OCI-LY1 (cell line): ENCODE results near the gene HLCS.

Experiments
- H2AFZ ChIP-seq: fragments of 200-600 bp; sonication (generic), shearing (Covaris generic); 2 replicates; pipeline ENCODE4 v1.6.0; 2014; ENCODE audit warnings: antibody characterized with exemption, mild to moderate bottlenecking, low read length
- H3F3A ChIP-seq: fragments of 200-600 bp; sonication (generic), shearing (Covaris generic); 2 replicates; pipeline ENCODE4 v1.6.0; 2014; ENCODE audit warnings: mild to moderate bottlenecking, antibody characterized with exemption, low read length, moderate library complexity; ENCODE audit not compliant: insufficient read depth
- H3K27ac ChIP-seq: fragments of 200-600 bp; sonication (generic); 2 replicates; pipeline ENCODE4 v1.5.1; 2014; ENCODE audit warnings: low read length, mixed run types, mild to moderate bottlenecking, low read depth; ENCODE audit not compliant: poor library complexity, severe bottlenecking
- H3K27me3 ChIP-seq: fragments of 200-600 bp; sonication (generic); 2 replicates; pipeline ENCODE4 v1.6.0; 2014; ENCODE audit warnings: antibody characterized with exemption, mild to moderate bottlenecking, low read length, moderate library complexity; ENCODE audit not compliant: insufficient read depth
- H3K36me3 ChIP-seq: fragments of 200-600 bp; sonication (generic); 2 replicates; pipeline ENCODE4 v1.6.1; 2014; ENCODE audit warnings: mild to moderate bottlenecking, antibody characterized with exemption, low read length, moderate library complexity, mixed read lengths; ENCODE audit not compliant: insufficient read depth
- H3K4me1 ChIP-seq: fragments of 200-600 bp; sonication (generic); 2 replicates; pipeline ENCODE4 v1.5.1; 2014; ENCODE audit warnings: mild to moderate bottlenecking, low read length, moderate library complexity; ENCODE audit not compliant: insufficient read depth, severe bottlenecking
- H3K4me2 ChIP-seq: fragments of 200-600 bp; sonication (generic), shearing (Covaris generic); 2 replicates; pipeline ENCODE4 v1.6.1; 2014; ENCODE audit warnings: low read length
- H3K4me3 ChIP-seq: fragments of 200-600 bp; sonication (generic); 2 replicates; pipeline ENCODE4 v1.5.1; 2014; ENCODE audit warnings: low read length, low read depth, mild to moderate bottlenecking, mixed read lengths; ENCODE audit not compliant: poor library complexity, severe bottlenecking
- H3K79me2 ChIP-seq: fragments of 200-600 bp; shearing (Covaris generic); 2 replicates; pipeline ENCODE4 v1.6.1; 2016; ENCODE audit warnings: mixed run types, low read length, mixed read lengths; ENCODE audit not compliant: insufficient read depth
- H3K9ac ChIP-seq: fragments of 200-600 bp; sonication (generic), shearing (Covaris generic); 2 replicates; pipeline ENCODE4 v1.6.1; 2014; ENCODE audit warnings: mild to moderate bottlenecking, low read length, mixed read lengths
- H3K9me2 ChIP-seq: fragments of 200-600 bp; sonication (generic), shearing (Covaris generic); 2 replicates; pipeline ENCODE4 v1.6.1; 2014; ENCODE audit warnings: low read depth, mild to moderate bottlenecking, low read length, mixed read lengths
- H3K9me3 ChIP-seq: fragments of 200-600 bp; shearing (Covaris generic); 2 replicates; pipeline ENCODE4 v1.6.1; 2014; ENCODE audit warnings: low read length, mixed read lengths
- H4K20me1 ChIP-seq: fragments of 200-600 bp; sonication (generic), shearing (Covaris generic); 2 replicates; pipeline ENCODE4 v1.6.0; 2016; ENCODE audit warnings: mild to moderate bottlenecking, low read length; ENCODE audit not compliant: insufficient read depth
- EZH2 ChIP-seq: fragments of 200-600 bp; sonication (generic), shearing (Covaris generic); IDR thresholded peaks from 2 replicates; pipeline ENCODE4 v1.8.0; 2017; ENCODE audit warnings: borderline replicate concordance, mixed run types, mild to moderate bottlenecking, antibody characterized with exemption, low read length, moderate library complexity, mixed read lengths
- TF ChIP-seq, protein P1 (sequence below): fragments of 200-600 bp; sonication (generic), shearing (Covaris generic); IDR thresholded peaks from 2 replicates; pipeline ENCODE4 v1.5.1; 2017; ENCODE audit warnings: mild to moderate bottlenecking, antibody characterized with exemption, low read length, moderate library complexity, mixed read lengths

HLCS gene

DNA sequence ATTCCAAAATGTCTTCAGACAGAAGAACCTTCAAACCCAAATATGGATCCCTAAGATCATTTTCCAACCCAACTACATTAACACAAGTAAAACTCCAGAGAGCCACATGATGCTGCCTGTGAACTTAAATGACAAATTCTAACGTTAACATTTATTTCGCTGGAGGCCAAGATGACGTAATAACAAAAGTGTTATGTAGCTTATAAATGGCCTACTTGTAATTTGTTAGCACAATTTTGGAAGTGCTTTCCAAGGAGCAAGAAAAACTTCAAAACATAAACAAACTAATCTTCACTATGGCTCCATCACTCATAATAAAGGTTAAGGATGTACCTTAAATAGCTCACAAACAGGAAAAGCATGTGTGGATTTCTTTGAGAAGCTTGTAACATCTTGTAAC, 126.7 kb downstream of the HLCS start:
- Histone ChIP-seq H3F3A (no peaks in the 10 kb centered on the region), H3K36me3 (no peaks in the 10 kb centered on the region), H3K79me2 (no peaks in the 10 kb centered on the region), H3K9ac (no peak overlapping the region), H4K20me1 (no peaks in the 10 kb centered on the region), H3K4me3 (no peak overlapping the region), H3K9me2 (no peaks in the 10 kb centered on the region), H3K4me2 (no peak overlapping the region), H3K9me3 (no peaks in the 10 kb centered on the region), H3K27ac (no peak overlapping the region), H2AFZ (no peak overlapping the region), H3K27me3 (no peaks in the 10 kb centered on the region), H3K4me1 (no peaks in the 10 kb centered on the region)
- TF ChIP-seq, protein P1, sequence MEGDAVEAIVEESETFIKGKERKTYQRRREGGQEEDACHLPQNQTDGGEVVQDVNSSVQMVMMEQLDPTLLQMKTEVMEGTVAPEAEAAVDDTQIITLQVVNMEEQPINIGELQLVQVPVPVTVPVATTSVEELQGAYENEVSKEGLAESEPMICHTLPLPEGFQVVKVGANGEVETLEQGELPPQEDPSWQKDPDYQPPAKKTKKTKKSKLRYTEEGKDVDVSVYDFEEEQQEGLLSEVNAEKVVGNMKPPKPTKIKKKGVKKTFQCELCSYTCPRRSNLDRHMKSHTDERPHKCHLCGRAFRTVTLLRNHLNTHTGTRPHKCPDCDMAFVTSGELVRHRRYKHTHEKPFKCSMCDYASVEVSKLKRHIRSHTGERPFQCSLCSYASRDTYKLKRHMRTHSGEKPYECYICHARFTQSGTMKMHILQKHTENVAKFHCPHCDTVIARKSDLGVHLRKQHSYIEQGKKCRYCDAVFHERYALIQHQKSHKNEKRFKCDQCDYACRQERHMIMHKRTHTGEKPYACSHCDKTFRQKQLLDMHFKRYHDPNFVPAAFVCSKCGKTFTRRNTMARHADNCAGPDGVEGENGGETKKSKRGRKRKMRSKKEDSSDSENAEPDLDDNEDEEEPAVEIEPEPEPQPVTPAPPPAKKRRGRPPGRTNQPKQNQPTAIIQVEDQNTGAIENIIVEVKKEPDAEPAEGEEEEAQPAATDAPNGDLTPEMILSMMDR = no peak
- no peak for TF ChIP-seq EZH2

DNA sequence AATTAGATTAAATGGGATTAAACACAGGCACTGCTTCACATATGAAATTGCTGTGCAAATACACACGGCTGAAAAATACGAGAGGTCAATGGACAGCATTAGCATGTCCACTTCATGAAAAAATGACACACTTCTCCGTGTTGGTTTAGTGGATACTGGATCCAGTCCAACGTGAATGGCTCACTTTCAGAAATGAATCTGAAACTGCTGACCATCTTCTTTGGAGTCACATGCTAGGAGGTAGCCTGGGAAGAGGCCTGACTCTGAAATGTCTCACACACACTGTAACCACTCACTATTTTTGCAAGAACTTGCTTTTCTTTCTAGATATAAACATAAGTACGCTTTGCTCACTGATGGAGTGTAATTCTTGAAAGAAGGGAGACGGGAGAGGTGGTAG, 127.3 kb downstream of the HLCS start:
- Histone ChIP-seq H3K4me3 (no peak overlapping the region), H3K9me3 (no peaks in the 10 kb centered on the region), H3K4me1 (no peaks in the 10 kb centered on the region), H3F3A (no peaks in the 10 kb centered on the region), H3K27me3 (no peaks in the 10 kb centered on the region), H3K9me2 (no peaks in the 10 kb centered on the region), H3K36me3 (no peaks in the 10 kb centered on the region), H3K27ac (no peak overlapping the region), H3K4me2 (no peak overlapping the region), H3K79me2 (no peaks in the 10 kb centered on the region), H2AFZ (no peak overlapping the region), H4K20me1 (no peaks in the 10 kb centered on the region), H3K9ac (no peak overlapping the region)
- TF ChIP-seq, protein P1 = no peak
- no peak for TF ChIP-seq EZH2

GRCh38 chr21:36835383-36835795, 131.1 kb downstream of the HLCS start:
- TF ChIP-seq, protein P1 = no peak
- no peak for TF ChIP-seq EZH2
- no peaks in the 10 kb centered on the region for H3K4me1 ChIP-seq
- H2AFZ ChIP-seq = no peak overlapping the region
- H3K9me3 ChIP-seq = no peaks in the 10 kb centered on the region
- H3K4me3 ChIP-seq = no peak overlapping the region
- H3K9ac ChIP-seq = no peak overlapping the region
- no peaks in the 10 kb centered on the region for H3F3A ChIP-seq
- H3K4me2 ChIP-seq = no peak overlapping the region
- no peaks in the 10 kb centered on the region for H3K36me3 ChIP-seq
- H3K9me2 ChIP-seq = no peaks in the 10 kb centered on the region
- H4K20me1 ChIP-seq = no peaks in the 10 kb centered on the region
- no peaks in the 10 kb centered on the region for H3K79me2 ChIP-seq
- H3K27ac ChIP-seq = no peak overlapping the region
- H3K27me3 ChIP-seq = no peaks in the 10 kb centered on the region
